NCI-H82 (cell line): ENCODE results near the gene BEGAIN.

Experiments
- DNase-seq: peaks from one replicate; lab custom pipeline; 2025; lab: John Stamatoyannopoulos, UW

The BEGAIN gene

GRCh38 chr14:100567877-100568163 is 19.4 kb downstream of the BEGAIN start:
- DNase-seq = no peak

DNA sequence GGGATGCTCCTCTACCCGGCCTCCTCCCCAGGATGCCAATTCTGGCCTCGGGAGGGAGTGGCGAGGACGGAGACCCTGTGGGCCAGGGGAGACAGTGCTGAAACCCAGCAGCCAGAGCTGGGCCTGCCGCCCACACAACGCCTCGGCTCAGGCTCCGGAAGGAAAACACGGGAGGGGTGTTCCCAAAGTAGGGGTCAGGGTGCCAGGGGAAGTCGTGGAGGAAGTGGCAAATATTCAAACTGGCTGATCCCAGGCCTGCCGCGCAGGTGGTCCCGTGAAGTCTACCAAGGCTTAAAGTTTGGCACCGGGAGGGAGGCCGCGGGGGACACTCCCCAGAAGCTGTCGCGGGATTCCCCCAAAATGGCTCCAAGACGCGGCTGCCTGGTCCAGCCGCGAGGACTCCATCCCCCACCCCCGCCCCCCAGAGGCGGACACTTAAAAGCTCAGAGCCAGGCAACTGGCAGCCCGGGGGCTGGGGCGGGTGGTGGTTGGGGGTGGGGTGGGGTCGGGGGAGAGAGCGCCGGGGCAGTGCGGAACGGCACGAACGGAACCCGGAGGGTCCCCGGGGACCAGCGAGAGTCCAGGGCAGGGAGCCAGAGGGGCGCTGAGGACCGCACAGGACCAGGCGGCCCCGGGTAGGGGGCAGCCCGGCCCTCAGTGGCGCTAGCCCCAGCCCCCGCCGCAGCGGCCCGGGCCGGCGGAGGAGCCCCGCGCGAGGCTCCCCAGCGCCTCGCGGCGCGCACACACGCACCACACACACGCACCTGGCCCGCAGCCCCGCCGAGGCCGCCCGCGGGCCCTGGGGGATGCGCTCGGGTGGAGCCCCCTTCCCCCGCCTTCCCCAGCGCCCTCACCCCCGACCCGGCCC is 20.0 kb downstream of the BEGAIN start:
- DNase-seq = no peak

GRCh38 chr14:100566586-100566985 is 20.6 kb downstream of the BEGAIN start:
- DNase-seq = no peak

- no peak for DNase-seq
These were observed 21.1 kb downstream of the BEGAIN start for GRCh38 chr14:100566119-100566518.

- no peak for DNase-seq
These were observed 21.6 kb downstream of the BEGAIN start for GRCh38 chr14:100565650-100566049.

- no peak for DNase-seq
These were observed 22.7 kb downstream of the BEGAIN start for GRCh38 chr14:100564512-100564911.

- DNase-seq = no peak
These were observed 24.5 kb downstream of the BEGAIN start for GRCh38 chr14:100562751-100563150.

DNA sequence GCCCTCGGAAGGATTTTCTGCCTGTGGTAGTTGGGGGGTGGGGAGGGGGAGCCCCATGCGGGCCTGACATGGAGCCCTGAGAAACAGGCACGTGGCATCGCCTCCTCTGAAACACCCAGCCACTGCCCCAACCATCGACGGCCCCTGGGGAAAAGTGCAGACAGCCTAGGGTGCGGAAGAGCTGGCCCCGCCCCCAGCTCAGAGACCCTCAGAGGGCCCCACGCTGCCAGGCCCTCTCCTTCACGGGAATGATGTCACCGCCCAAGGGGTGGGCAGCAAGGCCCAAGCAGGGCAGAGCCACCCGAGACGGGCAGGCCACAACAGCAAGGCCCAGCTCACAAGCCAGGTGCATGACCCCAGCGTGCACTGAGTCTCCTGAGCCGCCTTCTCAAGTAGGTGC is 26.2 kb downstream of the BEGAIN start:
- DNase-seq = no peak

GRCh38 chr14:100560471-100560870 is 26.7 kb downstream of the BEGAIN start:
- DNase-seq = no peak

- DNase-seq = no peak
These were observed 27.8 kb downstream of the BEGAIN start for GRCh38 chr14:100559455-100559854.

GRCh38 chr14:100558966-100559365 is 28.3 kb downstream of the BEGAIN start:
- no peak for DNase-seq

DNA sequence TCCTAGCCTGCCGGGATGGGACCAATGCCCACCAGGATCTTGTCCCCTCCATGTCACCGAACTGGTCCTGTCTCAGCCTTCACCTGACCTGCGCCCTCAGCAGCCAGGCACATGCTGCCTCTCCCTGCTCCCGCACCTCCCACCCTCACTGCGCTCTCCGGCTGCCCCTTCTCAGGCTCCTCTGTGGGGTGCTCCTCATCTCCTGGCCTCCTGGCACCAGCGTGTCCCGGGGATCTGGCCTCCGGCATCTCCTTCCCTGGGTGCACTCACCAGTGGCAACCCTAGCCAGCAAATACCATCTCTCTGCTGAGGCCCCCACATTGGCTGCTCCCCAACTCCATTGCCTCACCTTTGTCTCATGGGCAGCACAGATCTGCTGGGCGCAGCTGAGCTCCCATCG is 29.0 kb downstream of the BEGAIN start:
- DNase-seq = no peak

DNA sequence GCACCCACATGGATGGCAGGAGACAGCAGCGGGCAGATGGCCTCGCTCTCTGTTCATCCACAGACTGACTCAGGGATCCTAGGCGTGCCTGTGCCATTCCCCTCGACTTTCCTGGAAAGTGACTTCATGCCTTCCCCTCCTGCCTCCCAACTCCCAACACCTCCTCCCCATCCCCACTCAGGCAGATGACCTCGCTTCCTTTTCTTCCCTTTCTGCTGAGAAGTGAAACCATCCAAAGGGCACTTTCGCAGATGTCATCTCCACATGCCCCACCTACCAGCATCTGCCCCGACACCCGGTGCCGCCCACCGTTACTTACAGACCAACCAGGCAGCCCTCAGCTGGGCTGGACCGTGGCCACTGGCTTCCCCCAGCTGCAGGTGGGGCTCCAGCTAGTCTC is 29.6 kb downstream of the BEGAIN start:
- peak; percentile 3 for DNase-seq

GRCh38 chr14:100556936-100557505 is 30.2 kb downstream of the BEGAIN start:
- DNase-seq = no peak

DNA sequence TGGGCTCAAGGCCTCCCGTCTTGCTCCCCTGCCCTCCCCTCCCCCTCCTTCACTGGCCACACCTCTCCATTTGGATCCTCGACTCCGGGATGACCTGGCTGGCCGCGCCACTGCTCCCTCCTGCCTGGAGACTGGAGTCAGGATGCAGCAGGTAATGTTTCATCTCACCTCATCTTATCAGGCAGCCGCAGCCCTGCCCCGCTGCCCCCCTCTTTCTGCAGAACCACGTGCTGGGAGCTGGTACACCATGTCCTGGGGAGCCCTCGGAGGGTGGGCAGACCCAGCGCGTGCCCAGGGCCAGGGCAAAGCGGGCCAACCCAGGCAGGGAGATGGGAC is 31.1 kb downstream of the BEGAIN start:
- no peak for DNase-seq

GRCh38 chr14:100555436-100556139 is 31.6 kb downstream of the BEGAIN start:
- DNase-seq = no peak

GRCh38 chr14:100554696-100555320 is 32.4 kb downstream of the BEGAIN start:
- DNase-seq = no peak

DNA sequence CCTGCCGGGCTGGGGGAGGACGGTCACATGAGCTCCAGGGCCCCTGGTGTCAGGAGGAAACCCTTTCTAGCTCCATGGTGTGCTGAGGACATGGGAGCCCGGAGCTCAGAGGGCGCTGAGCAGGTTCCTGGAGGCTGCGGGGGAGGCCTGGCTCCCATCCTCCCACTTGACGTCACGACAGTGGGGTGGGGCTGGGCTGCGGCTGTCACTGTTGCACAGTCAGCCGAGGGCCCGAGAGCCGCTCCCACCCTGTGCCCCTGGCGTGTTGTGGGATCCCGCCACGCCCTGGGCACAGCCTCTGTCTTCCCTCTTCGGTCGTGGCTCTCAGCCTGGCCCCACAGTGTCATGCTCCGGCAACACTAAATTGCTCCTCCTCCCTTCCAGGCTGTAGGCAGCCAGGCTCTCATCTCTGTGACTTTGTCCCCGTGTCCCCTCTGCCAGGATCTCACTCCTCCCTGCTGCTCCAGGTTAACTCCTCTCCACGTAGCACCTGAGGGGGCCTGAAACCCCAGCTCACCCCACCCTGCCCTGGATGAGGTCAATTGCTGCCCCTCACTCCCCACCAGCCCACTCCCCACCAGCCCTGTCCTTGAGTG is 33.0 kb downstream of the BEGAIN start:
- DNase-seq = no peak

GRCh38 chr14:100553471-100553870 is 33.7 kb downstream of the BEGAIN start:
- DNase-seq = no peak

GRCh38 chr14:100552524-100553125 is 34.6 kb downstream of the BEGAIN start:
- peak; percentile 13 for DNase-seq

DNA sequence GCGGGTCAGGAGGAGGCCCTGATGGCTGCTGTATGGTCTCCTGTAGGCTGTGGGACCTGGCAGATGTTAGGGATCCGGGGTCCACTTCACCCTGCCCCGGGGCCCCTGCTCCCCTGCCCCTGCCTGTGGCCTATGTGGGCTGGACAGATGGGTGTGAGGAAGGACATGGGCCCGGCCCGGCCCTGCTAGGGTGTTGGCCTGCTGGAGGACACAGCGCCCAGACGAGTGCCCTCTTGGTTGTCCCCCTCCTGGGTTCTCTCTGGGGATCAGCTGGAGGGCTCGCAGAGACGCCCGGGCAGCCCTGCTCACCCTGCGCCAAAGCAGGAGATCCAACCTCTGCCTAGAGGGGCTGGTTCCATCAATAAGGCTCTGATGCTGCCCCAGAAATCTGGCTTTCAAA is 36.2 kb downstream of the BEGAIN start:
- DNase-seq = no peak
